ENCODE measurements around the gene ZIC1.

ZIC1 gene

GRCh38 chr3:147409143-147410115, at the start of gene ZIC1:
Gene ZIC1 (plus strand): TSS chr3:147409365. CDS start chr3:147410113, 748 bp downstream.
- ATAC-seq, result no peak

- no peak for ATAC-seq
These were observed 49.1 kb upstream of the ZIC1 start for GRCh38 chr3:147360051-147360439.

- ATAC-seq, result no peak
These were observed 48.3 kb upstream of the ZIC1 start for GRCh38 chr3:147360646-147361453.

GRCh38 chr3:147361454-147362420, 47.4 kb upstream of the ZIC1 start:
- ATAC-seq, result no peak

GRCh38 chr3:147364771-147365170, 44.4 kb upstream of the ZIC1 start:
- ATAC-seq, result no peak

GRCh38 chr3:147365196-147366115, 43.7 kb upstream of the ZIC1 start:
- ATAC-seq, result no peak

- ATAC-seq, result no peak
These were observed 41.5 kb upstream of the ZIC1 start for GRCh38 chr3:147367676-147368075.

- no peak for ATAC-seq
These were observed 41.0 kb upstream of the ZIC1 start for GRCh38 chr3:147368151-147368550.

GRCh38 chr3:147368561-147369221, 40.5 kb upstream of the ZIC1 start:
- no peak for ATAC-seq

- no peak for ATAC-seq
These were observed 39.9 kb upstream of the ZIC1 start for GRCh38 chr3:147369231-147369630.

- ATAC-seq, result no peak
These were observed 39.5 kb upstream of the ZIC1 start for GRCh38 chr3:147369661-147370123.

GRCh38 chr3:147370349-147370748, 38.8 kb upstream of the ZIC1 start:
- no peak for ATAC-seq

GRCh38 chr3:147371140-147371539, 38.0 kb upstream of the ZIC1 start:
- no peak for ATAC-seq

GRCh38 chr3:147371771-147372340, 37.3 kb upstream of the ZIC1 start:
- no peak for ATAC-seq

GRCh38 chr3:147372525-147373027, 36.6 kb upstream of the ZIC1 start:
- no peak for ATAC-seq

- ATAC-seq, result no peak
These were observed 35.9 kb upstream of the ZIC1 start for GRCh38 chr3:147373301-147373700.

GRCh38 chr3:147377412-147378367, 31.5 kb upstream of the ZIC1 start:
- ATAC-seq, result no peak

- ATAC-seq, result no peak
These were observed 29.5 kb upstream of the ZIC1 start for GRCh38 chr3:147379651-147380050.
